ENCODE results near the gene GGACT.

- TF ChIP-seq CTCF (IDR thresholded peaks at IDR 0.05) (no peak), ZFX (IDR thresholded peaks at IDR 0.05; ENCODE audit: borderline replicate concordance) (no peak)
Observed at GRCh38 chr13:100597253-100597652, 8.7 kb upstream of the GGACT start.

All from 22Rv1 (cell line).